Stimulated activated CD8-positive, alpha-beta memory T cell treated with anti-CD3 and anti-CD28 coated beads, Interleukin-7, amount 100 ng/mL, for 4 hours (primary cell): Measurements from ENCODE around the gene MKNK2.
"Not testable (repeated sequence)": the region's sequence is repeated elsewhere in the genome, so short reads cannot be mapped to it uniquely, and the experiment has no call there.

Experiments used
- DNase-seq, 2 donors: peaks; one replicate each; pipeline ENCODE4 v3.0.0-alpha.2; 2020; ENCODE audit warnings: low read depth in 2 of 2

MKNK2 gene

GRCh38 chr19:2044709-2045500, 6.1 kb downstream of the MKNK2 start:
- no peak for DNase-seq

GRCh38 chr19:2043961-2044708, 6.9 kb downstream of the MKNK2 start:
- DNase-seq, result no peak

GRCh38 chr19:2043251-2043641, 7.8 kb downstream of the MKNK2 start:
- DNase-seq, result no peak

GRCh38 chr19:2042485-2043250, 8.4 kb downstream of the MKNK2 start:
- no peak for DNase-seq

GRCh38 chr19:2041683-2042484, 9.2 kb downstream of the MKNK2 start:
- DNase-seq, result peak; percentile 97 to 99

- DNase-seq, result no peak
These were observed 9.7 kb downstream of the MKNK2 start for GRCh38 chr19:2041433-2041682.

- no peak for DNase-seq
These were observed 10.2 kb downstream of the MKNK2 start for GRCh38 chr19:2040647-2041432.

- no peak for DNase-seq
These were observed 10.9 kb downstream of the MKNK2 start for GRCh38 chr19:2039959-2040646.

GRCh38 chr19:2039089-2039958, 11.7 kb downstream of the MKNK2 start:
- DNase-seq, result no peak

- no peak for DNase-seq
These were observed 12.6 kb downstream of the MKNK2 start for GRCh38 chr19:2038284-2039088.

- DNase-seq, result no peak
These were observed 13.3 kb downstream of the MKNK2 start for GRCh38 chr19:2037651-2038255.

- DNase-seq, result no peak
These were observed 14.6 kb downstream of the MKNK2 start for GRCh38 chr19:2036424-2036823.

- no peak for DNase-seq
These were observed 15.5 kb downstream of the MKNK2 start for GRCh38 chr19:2035590-2035991.

GRCh38 chr19:2034729-2035589, 16.1 kb downstream of the MKNK2 start:
- no peak for DNase-seq

- not testable (repeated sequence) for DNase-seq
These were observed 16.8 kb downstream of the MKNK2 start for GRCh38 chr19:2034253-2034652.

GRCh38 chr19:2033825-2034159, 17.3 kb downstream of the MKNK2 start:
- no peak for DNase-seq

- no peak for DNase-seq
These were observed 17.8 kb downstream of the MKNK2 start for GRCh38 chr19:2033115-2033824.
